ENCODE results near the gene POMGNT1.
A peak's percentile ranks its signal among the peaks of the same experiment; 100 is the strongest.
"Not testable (repeated sequence)": the region's sequence is repeated elsewhere in the genome, so short reads cannot be mapped to it uniquely, and the experiment has no call there.

Gene POMGNT1

GRCh38 chr1:46197964-46198811, at the start of gene POMGNT1:
Gene POMGNT1, minus strand, starts transcription at chr1:46198434. Its CDS starts 613 bp downstream, at chr1:46197821.
- DNase-seq (ENCODE audit: low read depth in 2 of 2), result peak; percentile 55 to 73
- TF ChIP-seq CTCF (IDR thresholded peaks at IDR 0.05; ENCODE audit: low read depth, low read length), result no peak
- peak within 1 kb of the TSS; percentile 81 to 84 for H3K4me3 ChIP-seq (replicated peaks in 1 of 2; ENCODE audit: low read depth in 2 of 2, low read length in 2 of 2)

DNA sequence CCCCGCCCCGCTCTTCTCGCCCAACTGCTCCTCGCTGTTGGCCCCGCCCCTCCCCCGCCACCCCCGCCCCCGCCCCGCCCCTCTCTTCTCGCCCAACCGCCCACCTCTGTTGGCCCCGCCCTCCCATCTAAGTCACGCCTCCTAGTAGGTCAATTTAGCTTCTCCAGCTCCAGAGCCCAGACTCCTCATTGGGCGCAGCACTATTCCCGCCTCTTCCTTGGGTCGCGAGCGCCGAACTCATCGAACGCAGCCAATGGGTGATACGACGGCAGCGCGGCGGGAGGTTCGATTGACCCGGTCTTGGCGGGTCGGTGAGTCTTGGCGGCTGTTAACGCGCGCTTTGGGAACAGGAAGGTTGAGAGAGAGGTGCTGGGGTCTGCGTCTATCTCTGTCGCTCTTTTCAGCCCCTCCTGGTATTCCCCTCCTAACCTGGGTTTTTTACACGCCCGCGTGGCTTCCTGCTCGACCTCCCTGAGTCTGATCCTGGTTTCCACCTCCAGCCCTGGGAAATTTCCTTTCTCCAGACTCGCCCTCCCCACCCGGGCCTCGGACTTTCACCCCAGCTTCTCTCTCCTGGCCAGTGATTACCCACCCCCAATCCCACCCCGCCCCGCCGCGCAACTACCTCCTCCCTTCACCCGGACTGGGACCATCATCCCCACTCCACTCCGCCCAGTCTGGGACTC, 49.3 kb upstream of the POMGNT1 start, which contains the start of gene RAD54L:
Gene RAD54L, plus strand, starts transcription at position 328 of the 686 bp plus-strand sequence. CDS start 643 bp downstream, outside the sequence.
- peak within 1 kb of the TSS; percentile 72 to 78 for H3K4me3 ChIP-seq (replicated peaks in 1 of 2; ENCODE audit: low read depth in 2 of 2, low read length in 2 of 2)
- TF ChIP-seq CTCF (IDR thresholded peaks at IDR 0.05; ENCODE audit: low read depth, low read length), result no peak
- peak; percentile 99 for DNase-seq (ENCODE audit: low read depth in 2 of 2)

GRCh38 chr1:46246548-46247435, 48.6 kb upstream of the POMGNT1 start:
- peak overlapping the region; percentile 72 to 78 for H3K4me3 ChIP-seq (replicated peaks in 1 of 2; ENCODE audit: low read depth in 2 of 2, low read length in 2 of 2)
- no peak for TF ChIP-seq CTCF (IDR thresholded peaks at IDR 0.05; ENCODE audit: low read depth, low read length)
- peak; percentile 49 to 55 for DNase-seq (ENCODE audit: low read depth in 2 of 2)

- not testable (repeated sequence) for H3K4me3 ChIP-seq (replicated peaks in 1 of 2; ENCODE audit: low read depth in 2 of 2, low read length in 2 of 2)
These were observed 47.9 kb upstream of the POMGNT1 start for GRCh38 chr1:46246136-46246535.

DNA sequence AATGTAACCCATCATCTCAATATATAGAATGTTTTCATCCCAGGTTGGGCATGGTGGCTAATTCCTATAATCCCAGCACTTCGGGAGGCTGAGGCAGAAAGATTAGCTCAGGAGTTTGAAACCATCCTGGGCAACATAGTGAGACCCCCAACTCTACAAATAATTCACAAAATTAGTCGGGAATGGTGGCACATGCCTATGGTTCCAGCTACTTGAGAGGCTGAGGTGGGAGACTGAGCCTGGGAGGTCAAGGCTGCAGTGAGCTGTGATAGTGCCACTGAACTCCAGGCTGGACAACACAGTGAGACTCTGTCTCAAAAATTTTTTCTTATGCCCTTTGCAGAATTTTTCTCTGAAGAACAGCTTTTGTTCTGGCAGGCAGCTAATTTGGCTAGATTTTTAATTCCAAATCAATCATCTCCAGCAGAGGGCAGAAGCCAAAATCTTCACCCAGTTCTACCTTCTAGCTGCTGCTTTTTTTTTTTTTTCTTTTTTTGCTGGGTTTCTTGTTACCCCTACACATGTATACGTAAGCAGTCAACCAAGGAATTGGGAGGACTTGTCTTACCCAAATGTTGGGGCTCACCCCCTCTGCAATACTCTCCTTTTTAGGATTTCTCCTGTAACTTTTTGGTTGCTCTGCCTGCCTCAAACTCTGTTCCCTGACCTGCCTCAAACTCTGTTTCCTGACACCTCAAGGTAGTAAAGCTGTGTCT, 46.6 kb upstream of the POMGNT1 start:
- peak; percentile 49 to 56 for DNase-seq (ENCODE audit: low read depth in 2 of 2)
- H3K4me3 ChIP-seq (replicated peaks in 1 of 2; ENCODE audit: low read depth in 2 of 2, low read length in 2 of 2), result no peak overlapping the region
- peak; percentile 38 for TF ChIP-seq CTCF (IDR thresholded peaks at IDR 0.05; ENCODE audit: low read depth, low read length)

More at GRCh38 chr1:46246136-46246535, 47.9 kb upstream of the POMGNT1 start:
- DNase-seq (ENCODE audit: low read depth in 2 of 2), result not testable (repeated sequence)

GRCh38 chr1:46243831-46244230, 45.6 kb upstream of the POMGNT1 start:
- H3K4me3 ChIP-seq (replicated peaks in 1 of 2; ENCODE audit: low read depth in 2 of 2, low read length in 2 of 2); DNase-seq (ENCODE audit: low read depth in 2 of 2): not testable (repeated sequence)

DNA sequence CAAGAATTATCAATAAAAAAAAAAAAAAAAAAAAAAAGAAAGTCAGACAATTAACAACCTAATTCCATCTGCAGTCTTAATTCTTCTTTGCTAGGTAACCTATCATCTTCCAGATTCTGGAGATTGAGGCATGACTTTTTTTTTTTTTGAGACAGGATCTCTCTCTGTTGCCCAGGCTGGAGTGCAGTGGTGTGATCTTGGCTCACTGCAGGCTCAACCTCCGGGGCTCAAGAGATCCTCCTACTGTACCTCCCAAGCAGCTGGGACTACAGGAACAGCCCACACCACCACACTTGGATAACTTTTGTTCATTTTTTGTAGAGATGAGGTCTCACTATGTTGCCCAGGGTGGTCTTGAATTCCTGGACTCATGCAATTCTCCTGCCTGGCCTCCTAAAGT, 44.7 kb upstream of the POMGNT1 start:
- H3K4me3 ChIP-seq (replicated peaks in 1 of 2; ENCODE audit: low read depth in 2 of 2, low read length in 2 of 2), result no peak overlapping the region
- no peak for TF ChIP-seq CTCF (IDR thresholded peaks at IDR 0.05; ENCODE audit: low read depth, low read length)
- no peak for DNase-seq (ENCODE audit: low read depth in 2 of 2)

DNA sequence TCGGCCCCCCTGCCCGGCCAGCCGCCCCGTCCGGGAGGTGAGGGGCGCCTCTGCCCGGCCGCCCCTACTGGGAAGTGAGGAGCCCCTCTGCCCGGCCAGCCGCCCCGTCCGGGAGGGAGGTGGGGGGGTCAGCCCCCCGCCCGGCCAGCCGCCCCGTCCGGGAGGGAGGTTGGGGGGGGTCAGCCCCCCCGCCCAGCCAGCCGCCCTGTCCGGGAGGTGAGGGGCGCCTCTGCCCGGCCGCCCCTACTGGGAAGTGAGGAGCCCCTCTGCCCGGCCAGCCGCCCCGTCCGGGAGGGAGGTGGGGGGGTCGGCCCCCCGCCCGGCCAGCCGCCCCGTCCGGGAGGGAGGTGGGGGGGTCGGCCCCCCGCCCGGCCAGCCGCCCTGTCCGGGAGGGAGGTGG, 43.5 kb upstream of the POMGNT1 start:
- not testable (repeated sequence) for H3K4me3 ChIP-seq (replicated peaks in 1 of 2; ENCODE audit: low read depth in 2 of 2, low read length in 2 of 2); DNase-seq (ENCODE audit: low read depth in 2 of 2)

GRCh38 chr1:46238865-46239264, 40.6 kb upstream of the POMGNT1 start:
- not testable (repeated sequence) for H3K4me3 ChIP-seq (replicated peaks in 1 of 2; ENCODE audit: low read depth in 2 of 2, low read length in 2 of 2)
- peak; percentile 24 to 93 for DNase-seq (ENCODE audit: low read depth in 2 of 2)

Data from cardiac fibroblast (primary cell).